CD8-positive, alpha-beta memory T cell (primary cell): ENCODE results near the gene BRD3OS. TPM values are rescaled to one million over a fixed set of nuclear protein-coding genes. Genes with fewer than 3 reads are reported as not detected.
A peak's percentile ranks its signal among the peaks of the same experiment; 100 is the strongest.

ENCODE experiments used
- CTCF ChIA-PET: fragments of 350-600 bp; sonication (Branson Sonifier 250); formaldehyde crosslinking; loops from one replicate; lab custom pipeline; 2021; ENCODE audit warnings: antibody characterized with exemption; lab: Charles Lee
- POLR2A ChIA-PET: fragments of 350-600 bp; sonication (Branson Sonifier 250); formaldehyde crosslinking; loops from one replicate; lab custom pipeline; 2021; ENCODE audit warnings: antibody characterized with exemption; lab: Charles Lee
- DNase-seq, 5 donors: peaks; one replicate each; pipeline versions ENCODE4 v3.0.0 to v3.0.0-alpha.2; 2020 to 2022; ENCODE audit warnings: mixed read lengths in 1 of 5
- H3K27ac ChIP-seq: one replicate; pipeline ENCODE4 v1.7.0; 2013; ENCODE audit warnings: low read depth, mild to moderate bottlenecking, low read length, moderate library complexity
- H3K27me3 ChIP-seq: 2 replicates; pipeline ENCODE4 v1.7.0; 2013; ENCODE audit warnings: low read length, mild to moderate bottlenecking; ENCODE audit not compliant: insufficient read depth, poor library complexity, severe bottlenecking
- H3K36me3 ChIP-seq: 2 replicates; pipeline ENCODE4 v1.7.0; 2013; ENCODE audit warnings: mild to moderate bottlenecking, low read length, moderate library complexity; ENCODE audit not compliant: insufficient read depth
- H3K4me1 ChIP-seq: 2 replicates; pipeline ENCODE4 v1.7.0; 2013; ENCODE audit warnings: mild to moderate bottlenecking, low read length, moderate library complexity; ENCODE audit not compliant: insufficient read depth
- H3K4me3 ChIP-seq: 2 replicates; pipeline ENCODE4 v1.7.0; 2013; ENCODE audit warnings: mild to moderate bottlenecking, low read length
- H3K9me3 ChIP-seq: 2 replicates; pipeline ENCODE4 v1.7.0; 2013; ENCODE audit warnings: mild to moderate bottlenecking, low read length
- H3K27ac Mint-ChIP-seq, 8 donors: one replicate each; pipeline ENCODE4 v1.8.0; 2020 to 2021; ENCODE audit warnings: mixed read lengths in 8 of 8, mild to moderate bottlenecking in 6 of 8, inconsistent platforms in 3 of 8, moderate library complexity in 3 of 8
- H3K27me3 Mint-ChIP-seq, 2 donors: one replicate each; pipeline ENCODE4 v1.8.0; 2020 to 2021; ENCODE audit warnings: mixed read lengths in 2 of 2, mild to moderate bottlenecking in 1 of 2, moderate library complexity in 1 of 2
- H3K36me3 Mint-ChIP-seq, 3 donors: one replicate each; pipeline ENCODE4 v1.8.0; 2020 to 2021; ENCODE audit warnings: mixed read lengths in 3 of 3, inconsistent platforms in 1 of 3, mild to moderate bottlenecking in 1 of 3
- H3K4me1 Mint-ChIP-seq, 3 donors: one replicate each; pipeline ENCODE4 v1.8.0; 2020 to 2021; ENCODE audit warnings: mixed read lengths in 3 of 3, inconsistent platforms in 1 of 3, mild to moderate bottlenecking in 1 of 3
- H3K4me3 Mint-ChIP-seq, 7 donors: one replicate each; pipeline ENCODE4 v1.8.0; 2020 to 2021; ENCODE audit warnings: mixed read lengths in 7 of 7, mild to moderate bottlenecking in 6 of 7, moderate library complexity in 4 of 7, inconsistent platforms in 2 of 7
- H3K9me3 Mint-ChIP-seq, 5 donors: one replicate each; pipeline ENCODE4 v1.8.0; 2020 to 2022; ENCODE audit warnings: mixed read lengths in 5 of 5, mild to moderate bottlenecking in 3 of 5, moderate library complexity in 2 of 5, inconsistent platforms in 1 of 5
- polyA plus RNA-seq: library from polyadenylated mRNA; unstranded; fragments of 300-500 nt; fragmentation: Illumina TruSeq; gene quantifications from one replicate; pipeline ENCODE4 v1.2.3, GENCODE V29; 2021
- total RNA-seq, 2 experiments: library from RNA; stranded (reverse); gene quantifications; one replicate each; pipeline ENCODE4 v1.2.3, GENCODE V29; 2021

Gene BRD3OS
- total and polyA plus RNA-seq, 3 experiments from 2014 or later = 15.4 to 26.2 (median 15.4) TPM

DNA sequence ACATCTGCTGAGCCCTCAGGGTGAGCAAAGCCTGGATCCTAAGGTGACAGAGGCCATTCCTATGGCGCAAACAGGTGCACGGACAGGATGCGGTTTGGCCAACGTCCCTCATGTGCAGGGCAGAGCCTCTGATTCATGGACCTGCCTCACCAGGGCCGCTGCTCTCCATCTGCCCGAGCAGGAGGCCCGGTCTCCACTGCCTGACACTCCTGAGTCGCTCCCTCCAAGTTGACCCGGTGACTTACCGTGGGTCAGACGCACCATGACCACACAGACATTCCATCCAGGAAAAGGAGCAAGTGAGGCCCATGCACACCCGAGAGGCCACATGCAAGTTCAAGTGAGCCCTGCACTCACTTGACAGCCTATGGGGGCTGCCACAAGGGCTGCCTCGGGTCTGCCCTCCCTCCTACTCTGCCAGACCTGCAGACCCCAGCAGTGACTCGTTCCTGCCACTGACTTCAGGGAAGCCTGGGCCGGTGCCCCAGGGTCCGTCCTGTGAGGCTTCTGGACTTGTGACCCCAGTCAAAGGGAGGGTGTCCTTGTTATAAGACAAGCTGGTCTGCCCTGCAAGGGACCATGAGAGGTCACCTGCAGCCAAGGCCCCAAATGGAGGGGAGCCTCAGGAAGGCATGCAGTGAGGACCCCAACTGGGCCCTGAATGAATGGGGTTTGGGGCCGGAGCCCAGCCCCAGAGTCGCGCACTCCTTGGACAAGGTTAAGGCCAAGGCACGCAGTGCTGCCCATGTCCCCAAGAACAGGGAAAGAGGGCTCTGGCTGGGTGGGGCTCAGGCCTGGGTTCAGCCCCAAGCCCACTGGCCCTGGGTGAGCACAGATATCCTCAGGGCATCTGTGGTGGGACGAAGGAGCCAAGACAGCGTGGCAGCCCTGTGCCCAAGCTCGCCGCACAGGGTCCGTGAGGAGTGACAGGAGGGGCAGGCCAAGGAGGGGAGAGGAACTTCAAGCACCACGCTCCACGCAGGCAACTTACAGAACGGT lies 10.1 kb downstream of the BRD3OS start:
- Histone ChIP-seq H3K27ac (no peak overlapping the region), H3K4me3 (no peak overlapping the region), H3K9me3 (peaks cover 4% of the 10 kb centered on the region), H3K27me3 (no peaks in the 10 kb centered on the region), H3K36me3 (peaks cover 11% of the 10 kb centered on the region), H3K4me1 (no peaks in the 10 kb centered on the region)
- Mint-ChIP-seq H3K4me3 (no peak overlapping the region), H3K9me3 (peaks cover 2 to 14% (median 5%) of the 10 kb centered on the region in 5 donors), H3K4me1 (peaks cover 0 to 2% (median 0%) of the 10 kb centered on the region in 3 donors), H3K27me3 (no peaks in the 10 kb centered on the region), H3K36me3 (peaks cover 24 to 82% (median 30%) of the 10 kb centered on the region in 3 donors), H3K27ac (peak overlapping the region in 1 of 8 donors; percentile 69)
- ChIA-PET POLR2A (no interaction called here), CTCF (interaction anchor here (1.3 kb wide), 1 partner anchor 10 kb away, joined by 4 read pairs; no protein-coding TSS in a partner anchor)
- DNase-seq = peak in 1 of 5 donors; percentile 41

GRCh38 chr9:134036130-134036529 lies 10.8 kb downstream of the BRD3OS start:
- H3K4me3 Mint-ChIP-seq = no peak overlapping the region
- H3K27me3 ChIP-seq = no peaks in the 10 kb centered on the region
- H3K9me3 Mint-ChIP-seq = peaks cover 2 to 14% (median 5%) of the 10 kb centered on the region in 5 donors
- no peaks in the 10 kb centered on the region for H3K27me3 Mint-ChIP-seq
- peaks cover 4% of the 10 kb centered on the region for H3K9me3 ChIP-seq
- POLR2A ChIA-PET = no interaction called here
- H3K27ac ChIP-seq = no peak overlapping the region
- CTCF ChIA-PET = no interaction called here
- H3K36me3 Mint-ChIP-seq = peaks cover 24 to 83% (median 29%) of the 10 kb centered on the region in 3 donors
- no peaks in the 10 kb centered on the region for H3K4me1 ChIP-seq
- H3K36me3 ChIP-seq = peaks cover 11% of the 10 kb centered on the region
- DNase-seq = no peak
- no peak overlapping the region for H3K27ac Mint-ChIP-seq
- no peak overlapping the region for H3K4me3 ChIP-seq
- H3K4me1 Mint-ChIP-seq = peaks cover 0 to 2% (median 0%) of the 10 kb centered on the region in 3 donors

DNA sequence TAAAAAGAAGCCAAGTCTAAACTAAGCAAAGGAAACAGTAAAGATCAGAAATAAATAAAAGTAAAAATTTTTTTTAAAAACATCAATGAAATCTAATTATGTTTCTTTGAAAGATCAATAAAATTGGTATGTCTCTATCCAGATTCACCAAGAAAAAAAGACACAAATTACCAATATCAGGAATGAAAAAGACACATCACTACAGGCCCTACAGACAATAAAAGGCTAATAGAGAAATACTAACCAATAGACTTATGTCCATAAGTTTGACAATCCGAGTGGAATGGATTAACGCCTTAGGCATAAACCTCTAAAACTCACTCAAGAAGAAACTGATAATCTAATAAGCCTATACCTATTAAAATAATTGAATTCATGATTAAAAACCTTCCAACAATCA lies 12.4 kb downstream of the BRD3OS start:
- H3K4me3 ChIP-seq = no peak overlapping the region
- no peak for DNase-seq
- Mint-ChIP-seq H3K27ac (no peak overlapping the region), H3K27me3 (no peaks in the 10 kb centered on the region), H3K4me1 (peaks cover 0 to 2% (median 0%) of the 10 kb centered on the region in 3 donors), H3K4me3 (no peak overlapping the region), H3K9me3 (peaks cover 2 to 14% (median 5%) of the 10 kb centered on the region in 5 donors), H3K36me3 (peaks cover 24 to 85% (median 30%) of the 10 kb centered on the region in 3 donors)
- POLR2A ChIA-PET = no interaction called here
- no peak overlapping the region for H3K27ac ChIP-seq
- no peaks in the 10 kb centered on the region for H3K4me1 ChIP-seq
- H3K9me3 ChIP-seq = peaks cover 4% of the 10 kb centered on the region
- CTCF ChIA-PET = no interaction called here
- H3K36me3 ChIP-seq = peaks cover 11% of the 10 kb centered on the region
- H3K27me3 ChIP-seq = no peaks in the 10 kb centered on the region

DNA sequence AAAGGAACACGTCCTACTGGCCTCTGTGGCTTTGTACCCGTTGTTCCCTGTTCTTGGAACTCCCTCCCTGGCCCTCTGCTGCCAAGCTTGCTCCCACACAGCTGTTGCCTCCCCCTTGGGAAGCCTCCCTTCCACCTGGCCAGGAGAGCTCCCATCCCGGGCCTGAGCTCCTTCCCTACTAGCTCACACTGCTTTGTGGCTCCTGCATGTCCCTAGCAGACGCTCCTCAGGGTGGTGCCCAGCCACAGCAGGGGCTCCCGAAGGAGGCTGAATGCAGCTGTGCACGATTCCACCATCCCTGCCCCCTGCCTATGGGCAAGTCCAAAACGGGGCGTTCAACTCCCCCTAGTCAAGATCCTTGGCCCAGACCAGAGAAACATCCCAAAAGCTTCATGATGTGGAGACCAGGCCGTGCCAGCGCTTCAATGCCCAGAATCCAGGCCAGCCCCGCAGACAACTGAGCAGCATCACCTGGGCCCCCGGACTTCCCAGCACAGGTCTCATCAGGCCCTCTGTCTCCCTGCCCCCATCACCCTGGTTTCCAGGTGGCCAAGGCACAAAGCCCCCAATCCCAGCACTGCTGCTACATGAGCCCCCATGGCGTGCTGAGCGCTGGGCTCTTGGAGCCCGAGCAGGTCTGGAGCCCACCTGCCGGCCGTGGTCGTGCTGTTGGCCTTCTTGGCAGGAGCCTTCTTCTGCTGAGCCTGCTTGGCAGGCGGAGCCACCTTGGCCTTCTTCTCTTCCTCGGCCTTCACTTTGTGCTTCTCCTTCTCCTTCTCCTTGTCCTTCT lies 14.3 kb downstream of the BRD3OS start:
- peaks cover 5% of the 10 kb centered on the region for H3K36me3 ChIP-seq
- Mint-ChIP-seq H3K4me1 (peaks cover 0 to 2% (median 0%) of the 10 kb centered on the region in 3 donors), H3K27ac (peak overlapping the region in 1 of 8 donors; percentile 54), H3K27me3 (no peaks in the 10 kb centered on the region), H3K9me3 (peaks cover 2 to 14% (median 5%) of the 10 kb centered on the region in 5 donors), H3K36me3 (peaks cover 18 to 84% (median 27%) of the 10 kb centered on the region in 3 donors), H3K4me3 (no peak overlapping the region)
- H3K9me3 ChIP-seq = peaks cover 4% of the 10 kb centered on the region
- POLR2A ChIA-PET = no interaction called here
- H3K27me3 ChIP-seq = no peaks in the 10 kb centered on the region
- CTCF ChIA-PET = interaction anchor here (1.1 kb wide), 1 partner anchor 15 kb away, joined by 4 read pairs; the partner anchor contains the start of gene BRD3OS
- no peak for DNase-seq
- H3K4me3 ChIP-seq = no peak overlapping the region
- H3K4me1 ChIP-seq = no peaks in the 10 kb centered on the region
- no peak overlapping the region for H3K27ac ChIP-seq

- DNase-seq = no peak
- peaks cover 0 to 2% (median 0%) of the 10 kb centered on the region in 3 donors for H3K4me1 Mint-ChIP-seq
- ChIA-PET POLR2A (no interaction called here), CTCF (no interaction called here)
- H3K27ac ChIP-seq = no peak overlapping the region
- no peak overlapping the region for H3K4me3 ChIP-seq
- no peaks in the 10 kb centered on the region for H3K27me3 Mint-ChIP-seq
- H3K4me1 ChIP-seq = no peaks in the 10 kb centered on the region
- no peak overlapping the region for H3K4me3 Mint-ChIP-seq
- peaks cover 2 to 14% (median 5%) of the 10 kb centered on the region in 5 donors for H3K9me3 Mint-ChIP-seq
- H3K27me3 ChIP-seq = no peaks in the 10 kb centered on the region
- peaks cover 18 to 84% (median 27%) of the 10 kb centered on the region in 3 donors for H3K36me3 Mint-ChIP-seq
- peaks cover 4% of the 10 kb centered on the region for H3K9me3 ChIP-seq
- no peak overlapping the region for H3K27ac Mint-ChIP-seq
- H3K36me3 ChIP-seq = peaks cover 5% of the 10 kb centered on the region
Observed at GRCh38 chr9:134040176-134040565, 14.9 kb downstream of the BRD3OS start.

DNA sequence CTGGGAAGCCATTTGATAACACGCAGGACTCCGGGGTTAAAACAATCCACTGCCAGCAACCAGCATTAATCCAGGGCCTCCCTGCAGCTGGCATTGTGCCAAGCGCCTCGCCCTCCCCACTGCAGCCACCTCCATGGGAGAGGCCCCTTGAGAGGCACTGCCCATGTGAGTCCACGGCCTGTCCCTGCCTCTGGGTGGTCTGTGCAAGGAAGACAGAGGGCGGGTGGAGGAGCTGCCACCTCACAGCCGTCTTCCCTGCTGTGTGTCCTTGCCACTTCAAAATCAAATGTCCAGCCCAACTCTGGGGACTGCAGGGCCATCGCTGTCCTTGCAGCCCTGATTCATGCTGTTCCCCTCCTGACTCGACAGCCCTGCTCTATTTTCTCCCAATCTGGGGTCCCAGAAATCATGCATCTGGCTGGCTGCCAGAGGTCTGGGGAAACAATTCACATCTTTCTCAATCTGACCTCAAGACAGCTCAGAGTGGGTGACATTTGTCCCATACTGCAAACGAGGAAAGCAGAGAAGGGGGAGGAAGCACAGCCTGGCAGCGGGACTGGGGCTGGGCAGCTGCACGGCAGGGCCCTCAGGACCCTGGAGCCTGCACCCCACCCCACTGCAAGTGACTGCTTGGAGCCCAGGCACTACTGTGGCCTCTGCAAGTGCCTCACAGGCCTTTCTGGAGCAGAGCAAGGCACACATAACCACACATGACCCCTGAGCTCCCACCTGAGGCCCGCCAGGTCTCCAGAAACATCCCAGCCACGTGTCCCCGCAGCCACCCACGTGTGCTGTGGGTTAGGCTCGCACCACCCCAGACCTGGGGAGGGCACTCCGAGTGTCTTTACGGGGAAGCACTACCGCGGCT lies 15.7 kb downstream of the BRD3OS start:
- ChIA-PET CTCF (no interaction called here), POLR2A (no interaction called here)
- Histone ChIP-seq H3K4me1 (no peaks in the 10 kb centered on the region), H3K9me3 (peaks cover 4% of the 10 kb centered on the region), H3K4me3 (no peak overlapping the region), H3K36me3 (peaks cover 5% of the 10 kb centered on the region), H3K27me3 (no peaks in the 10 kb centered on the region), H3K27ac (no peak overlapping the region)
- no peak for DNase-seq
- peaks cover 18 to 84% (median 25%) of the 10 kb centered on the region in 3 donors for H3K36me3 Mint-ChIP-seq
- no peak overlapping the region for H3K27ac Mint-ChIP-seq
- H3K4me1 Mint-ChIP-seq = peaks cover 0 to 2% (median 0%) of the 10 kb centered on the region in 3 donors
- H3K4me3 Mint-ChIP-seq = no peak overlapping the region
- peaks cover 2 to 14% (median 5%) of the 10 kb centered on the region in 5 donors for H3K9me3 Mint-ChIP-seq
- no peaks in the 10 kb centered on the region for H3K27me3 Mint-ChIP-seq

GRCh38 chr9:134041649-134041962 lies 16.3 kb downstream of the BRD3OS start:
- peaks cover 4% of the 10 kb centered on the region for H3K9me3 ChIP-seq

More at GRCh38 chr9:134041649-134041962, 16.3 kb downstream of the BRD3OS start:
- Histone ChIP-seq H3K27ac (no peak overlapping the region), H3K4me3 (no peak overlapping the region), H3K4me1 (no peaks in the 10 kb centered on the region), H3K36me3 (peaks cover 5% of the 10 kb centered on the region), H3K27me3 (no peaks in the 10 kb centered on the region)
- no peak overlapping the region for H3K4me3 Mint-ChIP-seq
- H3K4me1 Mint-ChIP-seq = peaks cover 0 to 2% (median 0%) of the 10 kb centered on the region in 3 donors
- peaks cover 0 to 14% (median 5%) of the 10 kb centered on the region in 5 donors for H3K9me3 Mint-ChIP-seq
- no peaks in the 10 kb centered on the region for H3K27me3 Mint-ChIP-seq
- peaks cover 18 to 85% (median 24%) of the 10 kb centered on the region in 3 donors for H3K36me3 Mint-ChIP-seq
- CTCF ChIA-PET = no interaction called here
- DNase-seq = no peak
- POLR2A ChIA-PET = no interaction called here
- H3K27ac Mint-ChIP-seq = peak overlapping the region in 1 of 8 donors; percentile 65
